DOHH2 (cell line): ENCODE results near the gene CD58.
A peak's percentile ranks its signal among the peaks of the same experiment; 100 is the strongest.

Source experiments
- H3F3A ChIP-seq: fragments of 200-600 bp; sonication (generic), shearing (Covaris generic); 2 replicates; pipeline ENCODE4 v1.6.0; 2016; ENCODE audit warnings: antibody characterized with exemption, mild to moderate bottlenecking; ENCODE audit not compliant: control insufficient read depth, insufficient read depth
- H3K27ac ChIP-seq: fragments of 200-600 bp; sonication (generic); 2 replicates; pipeline ENCODE4 v1.5.1; 2014; ENCODE audit warnings: low read depth, mild to moderate bottlenecking, low read length, moderate library complexity
- H3K27me3 ChIP-seq: fragments of 200-600 bp; sonication (generic); 2 replicates; pipeline ENCODE4 v1.6.1; 2014; ENCODE audit warnings: mild to moderate bottlenecking, low read length, mixed read lengths; ENCODE audit not compliant: control insufficient read depth
- H3K36me3 ChIP-seq: fragments of 200-600 bp; sonication (generic); 2 replicates; pipeline ENCODE4 v1.6.1; 2014; ENCODE audit warnings: mild to moderate bottlenecking, low read length, moderate library complexity, mixed read lengths; ENCODE audit not compliant: control insufficient read depth
- H3K4me1 ChIP-seq: fragments of 200-600 bp; sonication (generic); 2 replicates; pipeline ENCODE4 v1.6.1; 2014; ENCODE audit warnings: mild to moderate bottlenecking, low read length, mixed read lengths; ENCODE audit not compliant: control insufficient read depth
- H3K4me2 ChIP-seq: fragments of 200-600 bp; sonication (generic); 2 replicates; pipeline ENCODE4 v1.6.0; 2014; ENCODE audit warnings: mild to moderate bottlenecking, low read length, moderate library complexity
- H3K4me3 ChIP-seq: fragments of 200-600 bp; sonication (generic); 2 replicates; pipeline ENCODE4 v1.5.1; 2014; ENCODE audit warnings: mild to moderate bottlenecking, low read length, mixed read lengths
- H3K79me2 ChIP-seq: fragments of 200-600 bp; sonication (generic); 2 replicates; pipeline ENCODE4 v1.6.1; 2014; ENCODE audit warnings: mild to moderate bottlenecking, low read length, mixed read lengths; ENCODE audit not compliant: control insufficient read depth
- H3K9me2 ChIP-seq: fragments of 200-600 bp; sonication (generic); replicated peaks from 2 replicates; pipeline ENCODE4 v1.6.1; 2014; ENCODE audit warnings: mild to moderate bottlenecking, low read length, mixed read lengths; ENCODE audit not compliant: control insufficient read depth
- H3K9me3 ChIP-seq: fragments of 200-600 bp; sonication (generic); 2 replicates; pipeline ENCODE4 v1.6.1; 2014; ENCODE audit warnings: antibody characterized with exemption, low read length, mixed read lengths; ENCODE audit not compliant: control insufficient read depth, insufficient read depth
- H4K20me1 ChIP-seq: fragments of 200-600 bp; sonication (generic); 2 replicates; pipeline ENCODE4 v1.6.0; 2014; ENCODE audit warnings: low read depth, mild to moderate bottlenecking, antibody characterized with exemption, low read length, moderate library complexity; ENCODE audit not compliant: control insufficient read depth, insufficient read depth
- CTCF ChIP-seq: fragments of 200-600 bp; sonication (generic); IDR thresholded peaks from one replicate; pipeline ENCODE4 v1.5.1; 2014; ENCODE audit warnings: antibody characterized with exemption, mild to moderate bottlenecking, low read depth, low read length; ENCODE audit not compliant: poor library complexity, severe bottlenecking
- EZH2phosphoT487 ChIP-seq: fragments of 200-600 bp; sonication (generic); IDR thresholded peaks from 2 replicates; pipeline ENCODE4 v1.6.1; 2017; ENCODE audit warnings: borderline replicate concordance, mild to moderate bottlenecking, antibody characterized with exemption, low read length, moderate library complexity, mixed read lengths

Gene CD58

DNA sequence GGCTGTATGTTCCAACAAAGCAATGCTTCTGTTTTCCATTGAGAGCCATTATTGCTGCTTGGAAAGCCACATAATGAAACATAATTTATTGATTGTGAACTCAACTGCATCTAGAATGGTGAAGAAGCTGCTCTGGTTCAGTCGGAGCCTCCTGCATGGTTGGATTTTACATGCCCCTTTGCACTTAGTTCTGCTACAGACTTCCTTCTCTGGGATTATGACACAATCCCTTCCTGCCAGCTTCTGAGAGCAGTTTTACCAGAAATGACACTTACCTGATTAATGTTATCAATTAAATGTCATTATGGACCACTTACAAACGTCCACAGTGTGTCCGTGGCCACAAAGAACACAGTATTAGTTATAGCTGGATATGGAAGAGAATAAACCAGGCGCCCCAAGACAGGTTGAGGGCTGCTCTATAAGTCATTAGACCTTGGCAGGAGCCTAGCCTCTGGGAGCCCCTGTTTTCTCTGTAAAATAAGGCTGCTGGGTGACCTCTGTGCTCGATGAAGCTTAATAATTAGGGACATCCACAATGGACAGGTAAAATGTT is 7.0 kb upstream of the CD58 start:
- no peaks in the 10 kb centered on the region for H3K36me3 ChIP-seq
- no peaks in the 10 kb centered on the region for H3K9me2 ChIP-seq
- H3K4me3 ChIP-seq = no peak overlapping the region
- no peaks in the 10 kb centered on the region for H3F3A ChIP-seq
- H3K27me3 ChIP-seq = peaks cover 28% of the 10 kb centered on the region
- no peak overlapping the region for H3K4me2 ChIP-seq
- TF ChIP-seq CTCF = no peak
- no peak overlapping the region for H3K27ac ChIP-seq
- no peaks in the 10 kb centered on the region for H4K20me1 ChIP-seq
- no peaks in the 10 kb centered on the region for H3K79me2 ChIP-seq
- H3K4me1 ChIP-seq = no peaks in the 10 kb centered on the region; the same call in 1 of the 2 replicates
- H3K9me3 ChIP-seq = no peaks in the 10 kb centered on the region

GRCh38 chr1:116574581-116575291 is 3.9 kb upstream of the CD58 start:
- Histone ChIP-seq H3K79me2 (no peaks in the 10 kb centered on the region), H3K9me3 (no peaks in the 10 kb centered on the region), H3K27me3 (peaks cover 47% of the 10 kb centered on the region), H3K36me3 (no peaks in the 10 kb centered on the region), H3K9me2 (no peaks in the 10 kb centered on the region), H4K20me1 (no peaks in the 10 kb centered on the region), H3F3A (no peaks in the 10 kb centered on the region), H3K27ac (no peak overlapping the region), H3K4me3 (no peak overlapping the region), H3K4me2 (no peak overlapping the region), H3K4me1 (peaks cover 12% of the 10 kb centered on the region)
- TF ChIP-seq CTCF (peak; percentile 89), EZH2phosphoT487 (no peak)

DNA sequence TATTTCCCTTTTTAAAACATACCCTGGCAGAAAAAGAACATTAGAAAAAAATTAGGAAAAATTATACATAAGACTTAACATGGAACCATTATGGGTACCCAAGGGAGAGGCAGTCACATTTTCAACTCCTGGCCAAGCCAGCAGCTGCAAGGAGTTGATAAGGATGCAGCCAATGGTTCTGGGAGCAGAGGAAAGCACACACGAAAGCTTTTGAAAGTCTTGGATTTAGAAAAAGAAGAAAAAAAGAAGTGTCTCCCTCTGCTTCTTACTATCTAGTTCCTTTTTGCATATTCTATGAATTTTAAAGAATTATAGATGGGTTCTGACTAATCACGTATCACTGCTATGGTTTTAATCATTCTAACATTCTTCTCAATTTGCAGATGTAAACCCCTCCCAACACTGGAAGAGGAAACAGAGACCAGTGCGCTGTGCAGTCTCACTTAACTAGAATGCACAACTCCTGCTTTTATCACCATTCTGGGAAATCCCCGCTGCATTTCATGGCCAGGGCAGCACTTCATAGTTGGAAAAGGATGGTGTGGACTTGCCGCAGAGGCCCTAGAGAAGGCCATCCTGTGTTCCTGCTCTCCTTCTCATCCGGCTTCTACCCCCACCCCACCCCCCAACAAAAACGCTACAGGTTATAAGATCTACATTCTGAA is 2.7 kb upstream of the CD58 start:
- Histone ChIP-seq H3K79me2 (no peaks in the 10 kb centered on the region), H3K27ac (no peak overlapping the region), H3K36me3 (no peaks in the 10 kb centered on the region), H3F3A (no peaks in the 10 kb centered on the region), H3K9me2 (no peaks in the 10 kb centered on the region), H3K4me1 (peaks cover 13% of the 10 kb centered on the region), H4K20me1 (no peaks in the 10 kb centered on the region), H3K4me3 (no peak overlapping the region), H3K9me3 (no peaks in the 10 kb centered on the region), H3K4me2 (no peak overlapping the region), H3K27me3 (peaks cover 44% of the 10 kb centered on the region)
- TF ChIP-seq CTCF (no peak), EZH2phosphoT487 (no peak)
